Caco-2 (cell line): ENCODE data around the gene GRIK3. TPM values are rescaled to one million over a fixed set of nuclear protein-coding genes. Genes with fewer than 3 reads are reported as not detected.

Experiments
- BruUV-seq: library from RNA; stranded (reverse); fragments of 400-500 nt; replicated peaks from 2 replicates; lab custom pipeline; 2021; lab: Mats Ljungman, UMichigan
- CTCF ChIA-PET: fragments of 300-600 bp; sonication (Branson Sonifier 250); formaldehyde crosslinking; loops from one replicate; lab custom pipeline; 2022; ENCODE audit warnings: antibody characterized with exemption; lab: Charles Lee
- POLR2A ChIA-PET: fragments of 300-600 bp; sonication (Branson Sonifier 250); formaldehyde crosslinking; loops from one replicate; lab custom pipeline; 2022; ENCODE audit warnings: antibody characterized with exemption; lab: Charles Lee
- DNase-seq, 2 experiments: peaks; one replicate each; pipeline versions ENCODE4 v3.0.0 to v3.0.0-alpha.2; 2020 to 2022
- H3K27me3 ChIP-seq: replicated peaks from 2 replicates; pipeline ENCODE4 v1.6.0; 2011; ENCODE audit warnings: low read length; ENCODE audit not compliant: control insufficient read depth, insufficient read depth
- H3K36me3 ChIP-seq: 2 replicates; pipeline ENCODE4 v1.5.1; 2011; ENCODE audit warnings: low read length; ENCODE audit not compliant: control insufficient read depth, insufficient read depth
- H3K4me1 ChIP-seq: fragments of 250-450 bp; sonication (Bioruptor Pico); 2 replicates; pipeline ENCODE4 v1.5.1; 2020; ENCODE audit warnings: mild to moderate bottlenecking
- H3K4me3 ChIP-seq: 2 replicates; pipeline ENCODE4 v1.5.1; 2011; ENCODE audit warnings: low read depth, mild to moderate bottlenecking, control low read depth, low read length
- H3K9me3 ChIP-seq: fragments of 250-450 bp; sonication (Bioruptor Pico); 2 replicates; pipeline ENCODE4 v1.5.1; 2020; ENCODE audit warnings: mild to moderate bottlenecking, moderate library complexity
- H3K27ac Mint-ChIP-seq: one replicate; pipeline ENCODE4 v1.8.0; 2022; ENCODE audit warnings: mixed read lengths; ENCODE audit not compliant: unreplicated experiment
- H3K27me3 Mint-ChIP-seq: one replicate; pipeline ENCODE4 v1.8.0; 2022; ENCODE audit warnings: mixed read lengths; ENCODE audit not compliant: insufficient read depth, unreplicated experiment
- H3K36me3 Mint-ChIP-seq: one replicate; pipeline ENCODE4 v1.8.0; 2022; ENCODE audit warnings: mild to moderate bottlenecking, mixed read lengths; ENCODE audit not compliant: insufficient read depth, unreplicated experiment
- H3K4me1 Mint-ChIP-seq: one replicate; pipeline ENCODE4 v1.8.0; 2022; ENCODE audit warnings: low read depth, mixed read lengths; ENCODE audit not compliant: unreplicated experiment
- H3K4me3 Mint-ChIP-seq: one replicate; pipeline ENCODE4 v1.8.0; 2022; ENCODE audit warnings: mild to moderate bottlenecking, moderate library complexity, mixed read lengths; ENCODE audit not compliant: unreplicated experiment
- H3K9me3 Mint-ChIP-seq: one replicate; pipeline ENCODE4 v1.8.0; 2022; ENCODE audit warnings: mixed read lengths; ENCODE audit not compliant: unreplicated experiment
- intact Hi-C: fragments of 100-400 bp; cut with micrococcal nuclease; formaldehyde crosslinking; loops from one replicate; pipeline ENCODE4 v1.10.0; 2022; ENCODE audit not compliant: unreplicated experiment
- total RNA-seq: library from RNA; stranded (reverse); gene quantifications from 2 replicates; pipeline ENCODE4 v1.2.3, GENCODE V29; 2022
- TF ChIP-seq, protein P1 (sequence below), 2 experiments: fragments of 200-600 bp in 1 of 2; IDR thresholded peaks; 1 replicate in 1 of 2; 2 replicates in 1 of 2; pipeline versions ENCODE4 v1.5.1 to v1.8.0; 2011 to 2022; ENCODE audit warnings: antibody characterized with exemption in 1 of 2, control low read depth in 1 of 2, inconsistent platforms in 1 of 2, low read depth in 1 of 2, low read length in 1 of 2, mild to moderate bottlenecking in 1 of 2, moderate library complexity in 1 of 2; ENCODE audit not compliant: insufficient read depth in 1 of 2, severe bottlenecking in 1 of 2, unreplicated experiment in 1 of 2

GRIK3 gene
- total RNA-seq, 1 experiment from 2014 or later, result not detected

DNA sequence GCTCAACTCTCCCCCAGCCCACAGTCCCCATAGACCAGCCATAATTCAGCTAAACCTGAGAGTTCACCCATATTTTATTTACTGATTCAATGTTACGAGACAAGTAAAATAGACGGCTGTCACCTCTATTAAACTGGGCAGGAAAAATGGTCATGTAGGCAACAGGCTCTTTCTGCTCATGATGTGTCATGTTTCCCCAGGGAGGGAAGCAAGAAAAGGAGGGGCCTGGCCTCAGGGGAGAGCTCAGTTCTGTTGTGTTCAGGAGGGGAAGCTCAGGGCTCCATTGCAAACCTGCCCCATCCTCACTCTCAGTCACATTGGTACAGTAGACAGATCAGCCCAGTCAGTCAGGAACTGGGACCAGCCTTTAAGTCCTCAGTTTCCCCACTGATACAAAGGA is 12.8 kb downstream of the GRIK3 start:
- no peaks in the 10 kb centered on the region for H3K9me3 Mint-ChIP-seq
- H3K36me3 Mint-ChIP-seq, result no peaks in the 10 kb centered on the region
- ChIA-PET POLR2A (no interaction called here), CTCF (no interaction called here)
- no peak overlapping the region for H3K4me3 Mint-ChIP-seq
- TF ChIP-seq, protein P1, sequence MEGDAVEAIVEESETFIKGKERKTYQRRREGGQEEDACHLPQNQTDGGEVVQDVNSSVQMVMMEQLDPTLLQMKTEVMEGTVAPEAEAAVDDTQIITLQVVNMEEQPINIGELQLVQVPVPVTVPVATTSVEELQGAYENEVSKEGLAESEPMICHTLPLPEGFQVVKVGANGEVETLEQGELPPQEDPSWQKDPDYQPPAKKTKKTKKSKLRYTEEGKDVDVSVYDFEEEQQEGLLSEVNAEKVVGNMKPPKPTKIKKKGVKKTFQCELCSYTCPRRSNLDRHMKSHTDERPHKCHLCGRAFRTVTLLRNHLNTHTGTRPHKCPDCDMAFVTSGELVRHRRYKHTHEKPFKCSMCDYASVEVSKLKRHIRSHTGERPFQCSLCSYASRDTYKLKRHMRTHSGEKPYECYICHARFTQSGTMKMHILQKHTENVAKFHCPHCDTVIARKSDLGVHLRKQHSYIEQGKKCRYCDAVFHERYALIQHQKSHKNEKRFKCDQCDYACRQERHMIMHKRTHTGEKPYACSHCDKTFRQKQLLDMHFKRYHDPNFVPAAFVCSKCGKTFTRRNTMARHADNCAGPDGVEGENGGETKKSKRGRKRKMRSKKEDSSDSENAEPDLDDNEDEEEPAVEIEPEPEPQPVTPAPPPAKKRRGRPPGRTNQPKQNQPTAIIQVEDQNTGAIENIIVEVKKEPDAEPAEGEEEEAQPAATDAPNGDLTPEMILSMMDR (IDR thresholded peaks at IDR 0.05; ENCODE audit: insufficient read depth in 1 of 2, low read depth in 1 of 2, low read length in 1 of 2, severe bottlenecking in 1 of 2, unreplicated experiment in 1 of 2), result no peak
- Histone ChIP-seq H3K36me3 (no peaks in the 10 kb centered on the region), H3K4me3 (no peak overlapping the region), H3K27me3 (no peaks in the 10 kb centered on the region), H3K9me3 (no peaks in the 10 kb centered on the region), H3K4me1 (no peaks in the 10 kb centered on the region)
- intact Hi-C loops, result no loop called here
- BruUV-seq, result no TSS peak
- H3K4me1 Mint-ChIP-seq, result no peaks in the 10 kb centered on the region
- H3K27me3 Mint-ChIP-seq, result no peaks in the 10 kb centered on the region
- no peak overlapping the region for H3K27ac Mint-ChIP-seq
- DNase-seq, result no peak

DNA sequence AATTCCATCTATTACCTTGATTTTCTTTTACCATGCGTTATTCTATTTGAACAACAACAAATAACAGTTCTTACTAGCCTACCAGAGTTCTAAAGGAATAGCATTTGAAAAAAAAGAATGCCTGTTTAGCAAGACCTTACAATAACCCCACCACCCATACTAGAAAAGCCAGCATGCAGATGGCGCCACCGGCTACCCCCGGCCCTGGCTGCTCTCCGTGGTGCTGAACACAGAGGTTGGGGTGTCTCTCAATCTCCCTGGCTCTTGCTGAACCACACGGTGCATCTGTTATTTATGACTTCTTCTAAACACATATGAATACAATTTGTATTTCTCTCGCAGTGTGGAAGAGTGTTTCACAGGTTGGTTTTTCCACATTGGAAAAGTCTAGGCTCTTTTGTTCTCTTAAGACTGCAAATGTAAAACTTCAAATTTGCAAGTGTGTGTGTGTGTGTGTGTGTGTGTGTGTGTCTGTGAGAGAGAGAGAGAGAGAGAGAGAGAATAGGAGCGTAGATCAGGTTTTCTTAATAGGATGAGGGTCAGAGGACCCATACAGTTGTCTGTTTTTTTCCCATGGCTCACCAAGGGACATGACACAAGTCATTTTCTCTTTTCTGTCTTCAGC is 13.6 kb downstream of the GRIK3 start:
- intact Hi-C loops, result no loop called here
- POLR2A ChIA-PET, result no interaction called here
- H3K27me3 ChIP-seq, result no peaks in the 10 kb centered on the region
- no peak overlapping the region for H3K27ac Mint-ChIP-seq
- no peaks in the 10 kb centered on the region for H3K36me3 ChIP-seq
- peak in 1 of 2 experiments; percentile 59 for DNase-seq
- CTCF ChIA-PET, result no interaction called here
- no peak overlapping the region for H3K4me3 ChIP-seq
- H3K36me3 Mint-ChIP-seq, result no peaks in the 10 kb centered on the region
- H3K27me3 Mint-ChIP-seq, result no peaks in the 10 kb centered on the region
- H3K4me1 Mint-ChIP-seq, result no peaks in the 10 kb centered on the region
- H3K4me1 ChIP-seq, result no peaks in the 10 kb centered on the region
- BruUV-seq, result no TSS peak
- no peaks in the 10 kb centered on the region for H3K9me3 Mint-ChIP-seq
- no peaks in the 10 kb centered on the region for H3K9me3 ChIP-seq
- TF ChIP-seq, protein P1 (IDR thresholded peaks at IDR 0.05; ENCODE audit: insufficient read depth in 1 of 2, low read depth in 1 of 2, low read length in 1 of 2, severe bottlenecking in 1 of 2, unreplicated experiment in 1 of 2), result no peak
- no peak overlapping the region for H3K4me3 Mint-ChIP-seq

DNA sequence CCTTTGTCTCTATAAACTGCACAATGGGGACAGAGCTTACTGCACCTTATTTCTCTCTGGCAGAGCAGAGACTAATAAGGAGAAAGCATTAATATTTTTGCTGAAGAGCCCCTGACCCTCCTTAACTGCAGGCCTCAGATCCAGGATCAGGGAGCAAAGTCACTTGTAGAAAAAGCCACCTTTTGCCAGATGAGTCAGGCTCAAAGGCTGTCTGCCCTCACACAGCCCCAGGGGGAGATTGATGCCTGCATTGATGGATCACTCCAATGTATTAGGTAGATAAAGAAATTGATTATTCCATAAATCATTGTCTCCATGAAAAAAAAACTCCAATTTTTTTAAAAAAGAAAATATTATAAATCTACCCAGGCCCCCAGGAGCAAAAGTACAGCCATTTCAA is 15.8 kb downstream of the GRIK3 start:
- Histone ChIP-seq H3K27me3 (no peaks in the 10 kb centered on the region), H3K36me3 (no peaks in the 10 kb centered on the region), H3K4me3 (no peak overlapping the region), H3K4me1 (no peaks in the 10 kb centered on the region), H3K9me3 (no peaks in the 10 kb centered on the region)
- ChIA-PET CTCF (no interaction called here), POLR2A (no interaction called here)
- Mint-ChIP-seq H3K9me3 (no peaks in the 10 kb centered on the region), H3K4me1 (no peaks in the 10 kb centered on the region), H3K27ac (no peak overlapping the region), H3K4me3 (no peak overlapping the region), H3K36me3 (no peaks in the 10 kb centered on the region), H3K27me3 (no peaks in the 10 kb centered on the region)
- BruUV-seq, result no TSS peak
- intact Hi-C loops, result no loop called here
- DNase-seq, result no peak
- TF ChIP-seq, protein P1 (IDR thresholded peaks at IDR 0.05; ENCODE audit: insufficient read depth in 1 of 2, low read depth in 1 of 2, low read length in 1 of 2, severe bottlenecking in 1 of 2, unreplicated experiment in 1 of 2), result no peak
